GM23338 (cell line): ENCODE measurements around the gene RNF17. TPM values are rescaled to one million over a fixed set of nuclear protein-coding genes. Genes with fewer than 3 reads are reported as not detected.

ENCODE experiments used
- ATAC-seq: fragments of 200-7000 bp; cut with Tn5 transposase; 3 replicates; pipeline ENCODE4 v1.9.1; 2020
- DNase-seq: peaks from one replicate; pipeline ENCODE4 v3.0.0-alpha.2; 2015; ENCODE audit warnings: low spot score
- H2AFZ ChIP-seq: fragments of 200-600 bp; sonication (generic); 2 replicates; pipeline ENCODE4 v1.8.0; 2016; ENCODE audit warnings: antibody characterized with exemption, mild to moderate bottlenecking, moderate library complexity
- H3F3A ChIP-seq: fragments of 200-600 bp; sonication (generic); replicated peaks from 2 replicates; pipeline ENCODE4 v1.8.0; 2017; ENCODE audit warnings: antibody characterized with exemption, mixed run types, low read depth
- H3K27ac ChIP-seq: fragments of 200-600 bp; sonication (generic); 2 replicates; pipeline ENCODE4 v1.6.1; 2016; ENCODE audit warnings: low read depth
- H3K27me3 ChIP-seq: fragments of 200-600 bp; sonication (generic); 2 replicates; pipeline ENCODE4 v1.8.0; 2016; ENCODE audit warnings: mild to moderate bottlenecking, mixed run types, moderate library complexity; ENCODE audit not compliant: insufficient read depth
- H3K36me3 ChIP-seq: fragments of 200-600 bp; sonication (generic); 2 replicates; pipeline ENCODE4 v1.8.0; 2016; ENCODE audit warnings: mild to moderate bottlenecking; ENCODE audit not compliant: insufficient read depth
- H3K4me1 ChIP-seq: fragments of 200-600 bp; sonication (generic); 2 replicates; pipeline ENCODE4 v1.8.0; 2016; ENCODE audit warnings: mild to moderate bottlenecking, moderate library complexity; ENCODE audit not compliant: insufficient read depth
- H3K4me2 ChIP-seq: fragments of 200-600 bp; sonication (generic); 2 replicates; pipeline ENCODE4 v1.7.1; 2017; ENCODE audit warnings: mixed run types
- H3K4me3 ChIP-seq: fragments of 200-600 bp; sonication (generic); 2 replicates; pipeline ENCODE4 v1.6.1; 2016; ENCODE audit warnings: mixed run types
- H3K79me2 ChIP-seq: fragments of 200-600 bp; sonication (generic); replicated peaks from 2 replicates; pipeline ENCODE4 v1.8.0; 2017; ENCODE audit warnings: mild to moderate bottlenecking; ENCODE audit not compliant: insufficient read depth
- H3K9me2 ChIP-seq: fragments of 200-600 bp; sonication (generic); 2 replicates; pipeline ENCODE4 v1.8.0; 2017; ENCODE audit not compliant: insufficient read depth
- H4K20me1 ChIP-seq: fragments of 200-600 bp; sonication (generic); replicated peaks from 2 replicates; pipeline ENCODE4 v1.8.0; 2017; ENCODE audit warnings: mild to moderate bottlenecking; ENCODE audit not compliant: insufficient read depth
- H3K27ac Mint-ChIP-seq: 2 replicates; pipeline ENCODE4 v1.8.0; 2020; ENCODE audit warnings: inconsistent platforms, mild to moderate bottlenecking, moderate library complexity, mixed read lengths
- H3K27me3 Mint-ChIP-seq: 3 replicates; pipeline ENCODE4 v1.8.0; 2022; ENCODE audit warnings: low read depth, mild to moderate bottlenecking, moderate library complexity, mixed read lengths, inconsistent platforms; ENCODE audit not compliant: insufficient read depth, poor library complexity
- H3K36me3 Mint-ChIP-seq: 3 replicates; pipeline ENCODE4 v1.8.0; 2021; ENCODE audit warnings: low read depth, mild to moderate bottlenecking, inconsistent platforms, moderate library complexity, mixed read lengths
- H3K4me1 Mint-ChIP-seq: 3 replicates; pipeline ENCODE4 v1.8.0; 2020; ENCODE audit warnings: mild to moderate bottlenecking, inconsistent platforms, mixed read lengths
- H3K4me3 Mint-ChIP-seq: 3 replicates; pipeline ENCODE4 v1.8.0; 2021; ENCODE audit warnings: moderate library complexity, mild to moderate bottlenecking, inconsistent platforms, mixed read lengths
- H3K9me3 Mint-ChIP-seq: 3 replicates; pipeline ENCODE4 v1.8.0; 2020; ENCODE audit warnings: moderate library complexity, mild to moderate bottlenecking, inconsistent platforms, mixed read lengths
- CREB1 ChIP-seq: fragments of 250-450 bp; sonication (Bioruptor Pico); IDR thresholded peaks from 2 replicates; pipeline ENCODE4 v1.5.0; 2020; ENCODE audit warnings: low read depth, mild to moderate bottlenecking, moderate library complexity
- EZH2 ChIP-seq: fragments of 200-600 bp; sonication (generic); IDR thresholded peaks from one replicate; pipeline ENCODE4 v1.8.0; 2017; ENCODE audit warnings: antibody characterized with exemption, mild to moderate bottlenecking, low read depth; ENCODE audit not compliant: unreplicated experiment
- ZNF114 ChIP-seq: fragments of 250-450 bp; sonication (Bioruptor Pico); IDR thresholded peaks from 2 replicates; pipeline ENCODE4 v1.5.0; 2020; ENCODE audit warnings: mild to moderate bottlenecking, moderate library complexity
- ZNF331 ChIP-seq: fragments of 250-450 bp; sonication (Bioruptor Pico); IDR thresholded peaks from 2 replicates; pipeline ENCODE4 v1.5.0; 2020; ENCODE audit warnings: low read depth, mild to moderate bottlenecking, moderate library complexity
- polyA plus RNA-seq: library from polyadenylated mRNA; unstranded; fragments of >200 nt; fragmentation: Nextera tagmentation; extraction: Ambion mirVana; gene quantifications from 2 replicates; pipeline ENCODE4 v1.2.1, GENCODE V29; 2016
- total RNA-seq: library from RNA; depleted of rRNA; stranded (reverse); fragments of >200 nt; shearing (Covaris generic); gene quantifications from 2 replicates; pipeline ENCODE4 v1.2.3, GENCODE V29; 2014
- TF ChIP-seq, protein P1 (sequence below): fragments of 250-450 bp; sonication (Bioruptor Pico); IDR thresholded peaks from 2 replicates; pipeline ENCODE4 v1.5.0; 2020; ENCODE audit warnings: mild to moderate bottlenecking, moderate library complexity
- TF ChIP-seq, protein P2 (sequence below), 2 experiments: fragments of 200-600 bp in 1 of 2; sonication (generic) in 1 of 2; conservative IDR thresholded peaks; 2 replicates each; pipeline versions ENCODE4 v1.5.1 to v1.6.1; 2016 to 2017; ENCODE audit warnings: antibody characterized with exemption in 2 of 2, low read depth in 2 of 2, mild to moderate bottlenecking in 2 of 2, moderate library complexity in 1 of 2

RNF17 gene
- total and polyA plus RNA-seq, 2 experiments from 2014 or later: 0.16 TPM; not detected in 1

DNA sequence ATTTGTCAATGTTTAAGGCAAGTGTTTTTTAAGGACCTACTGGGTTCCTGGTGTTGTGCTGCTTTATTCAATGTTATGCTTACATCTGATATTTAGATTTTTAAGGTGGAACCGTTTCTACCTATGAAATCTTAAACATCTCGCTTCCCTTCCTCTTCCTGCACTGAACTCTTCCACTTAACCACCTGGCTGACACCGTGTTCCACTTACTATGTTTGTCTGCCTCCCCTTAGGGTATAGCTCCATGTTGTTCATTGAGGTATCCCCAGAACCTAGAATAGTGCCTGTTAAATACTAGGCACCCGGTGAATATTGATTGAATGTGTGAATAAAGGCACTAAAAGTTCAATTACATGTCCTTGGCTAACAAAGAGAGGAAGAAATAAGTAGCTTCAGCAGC lies 104.9 kb downstream of the RNF17 start (continued):
- TF ChIP-seq, protein P1, sequence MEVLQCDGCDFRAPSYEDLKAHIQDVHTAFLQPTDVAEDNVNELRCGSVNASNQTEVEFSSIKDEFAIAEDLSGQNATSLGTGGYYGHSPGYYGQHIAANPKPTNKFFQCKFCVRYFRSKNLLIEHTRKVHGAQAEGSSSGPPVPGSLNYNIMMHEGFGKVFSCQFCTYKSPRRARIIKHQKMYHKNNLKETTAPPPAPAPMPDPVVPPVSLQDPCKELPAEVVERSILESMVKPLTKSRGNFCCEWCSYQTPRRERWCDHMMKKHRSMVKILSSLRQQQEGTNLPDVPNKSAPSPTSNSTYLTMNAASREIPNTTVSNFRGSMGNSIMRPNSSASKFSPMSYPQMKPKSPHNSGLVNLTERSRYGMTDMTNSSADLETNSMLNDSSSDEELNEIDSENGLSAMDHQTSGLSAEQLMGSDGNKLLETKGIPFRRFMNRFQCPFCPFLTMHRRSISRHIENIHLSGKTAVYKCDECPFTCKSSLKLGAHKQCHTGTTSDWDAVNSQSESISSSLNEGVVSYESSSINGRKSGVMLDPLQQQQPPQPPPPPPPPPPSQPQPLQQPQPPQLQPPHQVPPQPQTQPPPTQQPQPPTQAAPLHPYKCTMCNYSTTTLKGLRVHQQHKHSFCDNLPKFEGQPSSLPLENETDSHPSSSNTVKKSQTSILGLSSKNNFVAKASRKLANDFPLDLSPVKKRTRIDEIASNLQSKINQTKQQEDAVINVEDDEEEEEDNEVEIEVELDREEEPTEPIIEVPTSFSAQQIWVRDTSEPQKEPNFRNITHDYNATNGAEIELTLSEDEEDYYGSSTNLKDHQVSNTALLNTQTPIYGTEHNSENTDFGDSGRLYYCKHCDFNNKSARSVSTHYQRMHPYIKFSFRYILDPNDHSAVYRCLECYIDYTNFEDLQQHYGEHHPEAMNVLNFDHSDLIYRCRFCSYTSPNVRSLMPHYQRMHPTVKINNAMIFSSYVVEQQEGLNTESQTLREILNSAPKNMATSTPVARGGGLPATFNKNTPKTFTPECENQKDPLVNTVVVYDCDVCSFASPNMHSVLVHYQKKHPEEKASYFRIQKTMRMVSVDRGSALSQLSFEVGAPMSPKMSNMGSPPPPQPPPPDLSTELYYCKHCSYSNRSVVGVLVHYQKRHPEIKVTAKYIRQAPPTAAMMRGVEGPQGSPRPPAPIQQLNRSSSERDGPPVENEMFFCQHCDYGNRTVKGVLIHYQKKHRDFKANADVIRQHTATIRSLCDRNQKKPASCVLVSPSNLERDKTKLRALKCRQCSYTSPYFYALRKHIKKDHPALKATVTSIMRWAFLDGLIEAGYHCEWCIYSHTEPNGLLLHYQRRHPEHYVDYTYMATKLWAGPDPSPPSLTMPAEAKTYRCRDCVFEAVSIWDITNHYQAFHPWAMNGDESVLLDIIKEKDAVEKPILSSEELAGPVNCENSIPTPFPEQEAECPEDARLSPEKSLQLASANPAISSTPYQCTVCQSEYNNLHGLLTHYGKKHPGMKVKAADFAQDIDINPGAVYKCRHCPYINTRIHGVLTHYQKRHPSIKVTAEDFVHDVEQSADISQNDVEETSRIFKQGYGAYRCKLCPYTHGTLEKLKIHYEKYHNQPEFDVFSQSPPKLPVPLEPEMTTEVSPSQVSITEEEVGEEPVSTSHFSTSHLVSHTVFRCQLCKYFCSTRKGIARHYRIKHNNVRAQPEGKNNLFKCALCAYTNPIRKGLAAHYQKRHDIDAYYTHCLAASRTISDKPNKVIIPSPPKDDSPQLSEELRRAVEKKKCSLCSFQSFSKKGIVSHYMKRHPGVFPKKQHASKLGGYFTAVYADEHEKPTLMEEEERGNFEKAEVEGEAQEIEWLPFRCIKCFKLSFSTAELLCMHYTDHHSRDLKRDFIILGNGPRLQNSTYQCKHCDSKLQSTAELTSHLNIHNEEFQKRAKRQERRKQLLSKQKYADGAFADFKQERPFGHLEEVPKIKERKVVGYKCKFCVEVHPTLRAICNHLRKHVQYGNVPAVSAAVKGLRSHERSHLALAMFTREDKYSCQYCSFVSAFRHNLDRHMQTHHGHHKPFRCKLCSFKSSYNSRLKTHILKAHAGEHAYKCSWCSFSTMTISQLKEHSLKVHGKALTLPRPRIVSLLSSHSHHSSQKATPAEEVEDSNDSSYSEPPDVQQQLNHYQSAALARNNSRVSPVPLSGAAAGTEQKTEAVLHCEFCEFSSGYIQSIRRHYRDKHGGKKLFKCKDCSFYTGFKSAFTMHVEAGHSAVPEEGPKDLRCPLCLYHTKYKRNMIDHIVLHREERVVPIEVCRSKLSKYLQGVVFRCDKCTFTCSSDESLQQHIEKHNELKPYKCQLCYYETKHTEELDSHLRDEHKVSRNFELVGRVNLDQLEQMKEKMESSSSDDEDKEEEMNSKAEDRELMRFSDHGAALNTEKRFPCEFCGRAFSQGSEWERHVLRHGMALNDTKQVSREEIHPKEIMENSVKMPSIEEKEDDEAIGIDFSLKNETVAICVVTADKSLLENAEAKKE (CRISPR knock-in tag): no peak
- TF ChIP-seq CREB1 (CRISPR knock-in tag) (no peak), ZNF114 (CRISPR knock-in tag) (no peak), ZNF331 (no peak)

DNA sequence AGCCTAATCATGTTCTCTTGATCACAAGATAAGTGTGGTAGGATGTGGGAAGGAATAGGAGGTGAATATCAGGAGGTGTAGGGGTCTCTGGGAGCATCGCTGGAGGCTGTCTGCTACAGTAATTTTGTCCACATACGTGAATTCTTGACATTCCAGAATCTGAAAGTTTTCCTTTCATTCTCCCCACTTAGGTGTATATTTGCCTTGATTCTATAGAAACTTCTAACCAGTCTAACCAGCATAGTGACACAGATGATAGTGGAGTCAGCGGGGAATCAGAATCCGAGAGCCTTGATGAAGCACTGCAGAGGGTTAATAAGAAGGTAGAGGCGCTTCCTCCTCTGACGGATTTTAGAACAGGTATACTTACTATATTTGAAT lies 106.4 kb downstream of the RNF17 start:
- no peak overlapping the region for H3K27ac ChIP-seq
- 0 out of 2 replicates have a peak, but pooled peaks cover 5% of the 10 kb centered on the region for H3K9me2 ChIP-seq
- H3K4me1 ChIP-seq: no peaks in the 10 kb centered on the region
- no peaks in the 10 kb centered on the region; the same call in 2 of the 3 replicates for H3K4me1 Mint-ChIP-seq
- H3K36me3 Mint-ChIP-seq: no peaks in the 10 kb centered on the region
- H3K79me2 ChIP-seq: no peaks in the 10 kb centered on the region
- H3K27me3 Mint-ChIP-seq: no peaks in the 10 kb centered on the region
- no peak overlapping the region for H2AFZ ChIP-seq
- no peaks in the 10 kb centered on the region for H4K20me1 ChIP-seq
- ATAC-seq (no peak), DNase-seq (no peak)
- H3K27me3 ChIP-seq: no peaks in the 10 kb centered on the region
- H3K9me3 Mint-ChIP-seq: no peaks in the 10 kb centered on the region
- H3K4me2 ChIP-seq: no peak overlapping the region
- H3K27ac Mint-ChIP-seq: no peak overlapping the region
- no peak overlapping the region for H3K4me3 Mint-ChIP-seq
- no peak overlapping the region for H3K4me3 ChIP-seq
- no peaks in the 10 kb centered on the region for H3F3A ChIP-seq
- H3K36me3 ChIP-seq: no peaks in the 10 kb centered on the region
- TF ChIP-seq, protein P1 (CRISPR knock-in tag): no peak
- no peak for TF ChIP-seq EZH2
- TF ChIP-seq, protein P2, sequence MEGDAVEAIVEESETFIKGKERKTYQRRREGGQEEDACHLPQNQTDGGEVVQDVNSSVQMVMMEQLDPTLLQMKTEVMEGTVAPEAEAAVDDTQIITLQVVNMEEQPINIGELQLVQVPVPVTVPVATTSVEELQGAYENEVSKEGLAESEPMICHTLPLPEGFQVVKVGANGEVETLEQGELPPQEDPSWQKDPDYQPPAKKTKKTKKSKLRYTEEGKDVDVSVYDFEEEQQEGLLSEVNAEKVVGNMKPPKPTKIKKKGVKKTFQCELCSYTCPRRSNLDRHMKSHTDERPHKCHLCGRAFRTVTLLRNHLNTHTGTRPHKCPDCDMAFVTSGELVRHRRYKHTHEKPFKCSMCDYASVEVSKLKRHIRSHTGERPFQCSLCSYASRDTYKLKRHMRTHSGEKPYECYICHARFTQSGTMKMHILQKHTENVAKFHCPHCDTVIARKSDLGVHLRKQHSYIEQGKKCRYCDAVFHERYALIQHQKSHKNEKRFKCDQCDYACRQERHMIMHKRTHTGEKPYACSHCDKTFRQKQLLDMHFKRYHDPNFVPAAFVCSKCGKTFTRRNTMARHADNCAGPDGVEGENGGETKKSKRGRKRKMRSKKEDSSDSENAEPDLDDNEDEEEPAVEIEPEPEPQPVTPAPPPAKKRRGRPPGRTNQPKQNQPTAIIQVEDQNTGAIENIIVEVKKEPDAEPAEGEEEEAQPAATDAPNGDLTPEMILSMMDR (conservative IDR thresholded peaks at IDR 0.05; ENCODE audit: low read depth in 2 of 2): no peak
